GM12878 (cell line): ENCODE measurements around the gene TGFBI.

ENCODE experiments used
- MYC ChIP-seq: IDR thresholded peaks from 2 replicates; pipeline ENCODE4 v1.6.1; 2011; ENCODE audit warnings: mild to moderate bottlenecking, low read length, moderate library complexity, inconsistent platforms; ENCODE audit not compliant: insufficient read depth, insufficient replicate concordance, insufficient read length, severe bottlenecking
- POLR2AphosphoS5 ChIP-seq: IDR thresholded peaks from 2 replicates; pipeline ENCODE4 v1.6.1; 2011; ENCODE audit warnings: mild to moderate bottlenecking, low read length, inconsistent platforms
- TAF1 ChIP-seq: IDR thresholded peaks from 2 replicates; pipeline ENCODE4 v1.6.1; 2011; ENCODE audit warnings: mild to moderate bottlenecking, low read depth, low read length, borderline replicate concordance
- TF ChIP-seq, protein P1 (sequence below): IDR thresholded peaks from 2 replicates; pipeline ENCODE4 v1.6.1; 2012; ENCODE audit warnings: low read depth, low read length, improper control_type of control experiment
- TF ChIP-seq, protein P2 (sequence below): IDR thresholded peaks from 2 replicates; pipeline ENCODE4 v1.6.1; 2012; ENCODE audit warnings: mild to moderate bottlenecking, low read depth, low read length

DNA sequence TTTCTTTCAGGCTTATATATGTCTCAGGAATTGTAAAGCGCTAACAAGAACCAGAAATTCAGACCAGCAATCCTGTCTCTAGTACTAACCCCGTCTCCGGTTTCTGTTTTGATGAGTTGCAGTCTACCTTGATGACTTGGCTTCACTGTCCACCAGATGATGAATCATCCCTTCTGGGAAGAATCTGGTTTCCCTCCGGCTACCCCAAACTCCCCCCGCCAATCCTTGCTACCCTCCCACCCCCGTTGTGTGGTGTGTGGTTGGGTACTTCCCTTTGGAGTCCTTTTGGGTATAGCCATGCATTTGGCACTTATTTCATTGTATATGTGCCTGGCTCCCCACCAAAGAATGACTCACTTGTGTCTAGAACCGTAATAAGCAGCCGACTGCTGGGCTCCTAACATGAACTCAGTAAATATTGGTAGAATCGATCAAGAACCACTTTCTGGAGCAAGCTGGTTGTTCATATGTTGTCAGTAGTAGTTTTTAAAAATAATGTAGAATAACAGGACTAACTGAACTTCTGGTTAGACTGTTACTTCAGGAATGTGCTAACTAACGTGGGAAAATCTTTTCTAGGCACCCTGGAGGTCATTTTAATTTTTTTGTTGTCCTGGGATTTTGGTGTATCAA is 8.3 kb upstream of the TGFBI start:
- no peak for TF ChIP-seq TAF1
- no peak for TF ChIP-seq MYC
- no peak for TF ChIP-seq POLR2AphosphoS5
- TF ChIP-seq, protein P1, sequence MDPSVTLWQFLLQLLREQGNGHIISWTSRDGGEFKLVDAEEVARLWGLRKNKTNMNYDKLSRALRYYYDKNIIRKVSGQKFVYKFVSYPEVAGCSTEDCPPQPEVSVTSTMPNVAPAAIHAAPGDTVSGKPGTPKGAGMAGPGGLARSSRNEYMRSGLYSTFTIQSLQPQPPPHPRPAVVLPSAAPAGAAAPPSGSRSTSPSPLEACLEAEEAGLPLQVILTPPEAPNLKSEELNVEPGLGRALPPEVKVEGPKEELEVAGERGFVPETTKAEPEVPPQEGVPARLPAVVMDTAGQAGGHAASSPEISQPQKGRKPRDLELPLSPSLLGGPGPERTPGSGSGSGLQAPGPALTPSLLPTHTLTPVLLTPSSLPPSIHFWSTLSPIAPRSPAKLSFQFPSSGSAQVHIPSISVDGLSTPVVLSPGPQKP: no peak
- TF ChIP-seq, protein P2, sequence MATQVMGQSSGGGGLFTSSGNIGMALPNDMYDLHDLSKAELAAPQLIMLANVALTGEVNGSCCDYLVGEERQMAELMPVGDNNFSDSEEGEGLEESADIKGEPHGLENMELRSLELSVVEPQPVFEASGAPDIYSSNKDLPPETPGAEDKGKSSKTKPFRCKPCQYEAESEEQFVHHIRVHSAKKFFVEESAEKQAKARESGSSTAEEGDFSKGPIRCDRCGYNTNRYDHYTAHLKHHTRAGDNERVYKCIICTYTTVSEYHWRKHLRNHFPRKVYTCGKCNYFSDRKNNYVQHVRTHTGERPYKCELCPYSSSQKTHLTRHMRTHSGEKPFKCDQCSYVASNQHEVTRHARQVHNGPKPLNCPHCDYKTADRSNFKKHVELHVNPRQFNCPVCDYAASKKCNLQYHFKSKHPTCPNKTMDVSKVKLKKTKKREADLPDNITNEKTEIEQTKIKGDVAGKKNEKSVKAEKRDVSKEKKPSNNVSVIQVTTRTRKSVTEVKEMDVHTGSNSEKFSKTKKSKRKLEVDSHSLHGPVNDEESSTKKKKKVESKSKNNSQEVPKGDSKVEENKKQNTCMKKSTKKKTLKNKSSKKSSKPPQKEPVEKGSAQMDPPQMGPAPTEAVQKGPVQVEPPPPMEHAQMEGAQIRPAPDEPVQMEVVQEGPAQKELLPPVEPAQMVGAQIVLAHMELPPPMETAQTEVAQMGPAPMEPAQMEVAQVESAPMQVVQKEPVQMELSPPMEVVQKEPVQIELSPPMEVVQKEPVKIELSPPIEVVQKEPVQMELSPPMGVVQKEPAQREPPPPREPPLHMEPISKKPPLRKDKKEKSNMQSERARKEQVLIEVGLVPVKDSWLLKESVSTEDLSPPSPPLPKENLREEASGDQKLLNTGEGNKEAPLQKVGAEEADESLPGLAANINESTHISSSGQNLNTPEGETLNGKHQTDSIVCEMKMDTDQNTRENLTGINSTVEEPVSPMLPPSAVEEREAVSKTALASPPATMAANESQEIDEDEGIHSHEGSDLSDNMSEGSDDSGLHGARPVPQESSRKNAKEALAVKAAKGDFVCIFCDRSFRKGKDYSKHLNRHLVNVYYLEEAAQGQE: no peak
